OCI-LY1 (cell line): ENCODE measurements around the gene NDUFV3.

Experiments used
- EZH2 ChIP-seq: fragments of 200-600 bp; sonication (generic), shearing (Covaris generic); IDR thresholded peaks from 2 replicates; pipeline ENCODE4 v1.8.0; 2017; ENCODE audit warnings: borderline replicate concordance, mixed run types, mild to moderate bottlenecking, antibody characterized with exemption, low read length, moderate library complexity, mixed read lengths
- TF ChIP-seq, protein P1 (sequence below): fragments of 200-600 bp; sonication (generic), shearing (Covaris generic); IDR thresholded peaks from 2 replicates; pipeline ENCODE4 v1.5.1; 2017; ENCODE audit warnings: mild to moderate bottlenecking, antibody characterized with exemption, low read length, moderate library complexity, mixed read lengths

DNA sequence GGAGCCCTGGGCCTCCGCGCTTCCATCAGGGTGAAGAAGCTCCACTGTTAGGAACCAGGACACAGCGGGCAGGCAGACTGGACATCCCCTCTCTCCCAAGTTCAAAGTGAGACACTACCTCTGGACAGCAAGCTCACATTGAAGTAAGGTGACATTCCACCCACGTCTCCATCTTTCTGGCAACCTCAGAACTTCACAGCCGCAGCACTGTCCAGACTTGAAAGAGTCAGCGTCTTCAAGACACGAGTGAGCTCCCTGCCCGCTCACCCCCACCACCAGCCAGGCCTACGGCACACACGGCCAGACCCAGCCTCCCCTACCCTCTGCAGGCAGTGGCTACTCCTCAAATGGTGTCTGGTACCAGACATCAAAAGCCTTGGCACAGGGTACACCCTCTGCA is 24.9 kb upstream of the NDUFV3 start:
- TF ChIP-seq, protein P1, sequence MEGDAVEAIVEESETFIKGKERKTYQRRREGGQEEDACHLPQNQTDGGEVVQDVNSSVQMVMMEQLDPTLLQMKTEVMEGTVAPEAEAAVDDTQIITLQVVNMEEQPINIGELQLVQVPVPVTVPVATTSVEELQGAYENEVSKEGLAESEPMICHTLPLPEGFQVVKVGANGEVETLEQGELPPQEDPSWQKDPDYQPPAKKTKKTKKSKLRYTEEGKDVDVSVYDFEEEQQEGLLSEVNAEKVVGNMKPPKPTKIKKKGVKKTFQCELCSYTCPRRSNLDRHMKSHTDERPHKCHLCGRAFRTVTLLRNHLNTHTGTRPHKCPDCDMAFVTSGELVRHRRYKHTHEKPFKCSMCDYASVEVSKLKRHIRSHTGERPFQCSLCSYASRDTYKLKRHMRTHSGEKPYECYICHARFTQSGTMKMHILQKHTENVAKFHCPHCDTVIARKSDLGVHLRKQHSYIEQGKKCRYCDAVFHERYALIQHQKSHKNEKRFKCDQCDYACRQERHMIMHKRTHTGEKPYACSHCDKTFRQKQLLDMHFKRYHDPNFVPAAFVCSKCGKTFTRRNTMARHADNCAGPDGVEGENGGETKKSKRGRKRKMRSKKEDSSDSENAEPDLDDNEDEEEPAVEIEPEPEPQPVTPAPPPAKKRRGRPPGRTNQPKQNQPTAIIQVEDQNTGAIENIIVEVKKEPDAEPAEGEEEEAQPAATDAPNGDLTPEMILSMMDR = no peak
- no peak for TF ChIP-seq EZH2
